IMR-90 (cell line): Measurements from ENCODE around the gene CAMKMT.

Experiments
- BHLHE40 ChIP-seq: fragments of 150-350 bp; IDR thresholded peaks from 2 replicates; pipeline ENCODE4 v1.6.1; 2016; ENCODE audit warnings: mild to moderate bottlenecking, low read depth, low read length
- CEBPB ChIP-seq: IDR thresholded peaks from 2 replicates; pipeline ENCODE4 v1.6.1; 2012; ENCODE audit warnings: low read depth, low read length, improper control_type of control experiment
- CHD1 ChIP-seq: IDR thresholded peaks from 2 replicates; pipeline ENCODE4 v1.6.1; 2012; ENCODE audit warnings: low read depth, low read length, improper control_type of control experiment
- CTCF ChIP-seq: conservative IDR thresholded peaks from 2 replicates; pipeline ENCODE4 v1.5.1; 2012; ENCODE audit warnings: mild to moderate bottlenecking, low read depth, low read length, improper control_type of control experiment
- ELK1 ChIP-seq: fragments of 150-350 bp; IDR thresholded peaks from 2 replicates; pipeline ENCODE4 v1.6.1; 2016; ENCODE audit warnings: low read depth, mild to moderate bottlenecking, low read length, moderate library complexity, borderline replicate concordance
- FOS ChIP-seq: fragments of 150-350 bp; IDR thresholded peaks from 2 replicates; pipeline ENCODE4 v1.6.1; 2016; ENCODE audit warnings: low read depth, low read length
- MAFK ChIP-seq: IDR thresholded peaks from 2 replicates; pipeline ENCODE4 v1.6.1; 2012; ENCODE audit warnings: low read depth, low read length, improper control_type of control experiment
- POLR2A ChIP-seq: IDR thresholded peaks from 2 replicates; pipeline ENCODE4 v1.6.1; 2012; ENCODE audit warnings: mild to moderate bottlenecking, low read depth, low read length
- RAD21 ChIP-seq: IDR thresholded peaks from 2 replicates; pipeline ENCODE4 v1.6.1; 2012; ENCODE audit warnings: low read length, improper control_type of control experiment
- RCOR1 ChIP-seq: IDR thresholded peaks from 2 replicates; pipeline ENCODE4 v1.6.1; 2012; ENCODE audit warnings: mild to moderate bottlenecking, low read length, improper control_type of control experiment; ENCODE audit not compliant: insufficient replicate concordance
- RFX5 ChIP-seq: IDR thresholded peaks from 2 replicates; pipeline ENCODE4 v1.8.0; 2012; ENCODE audit warnings: low read depth, mild to moderate bottlenecking, low read length, moderate library complexity
- SMC3 ChIP-seq: fragments of 150-350 bp; IDR thresholded peaks from 2 replicates; pipeline ENCODE4 v1.6.1; 2016; ENCODE audit warnings: low read depth, mild to moderate bottlenecking, antibody characterized with exemption, low read length, moderate library complexity
- USF2 ChIP-seq: fragments of 150-350 bp; IDR thresholded peaks from 2 replicates; pipeline ENCODE4 v1.6.1; 2017; ENCODE audit warnings: mild to moderate bottlenecking, antibody characterized with exemption, low read length, low read depth

GRCh38 chr2:44692821-44693220, 331.1 kb downstream of the CAMKMT start:
- TF ChIP-seq CTCF (no peak), USF2 (no peak), POLR2A (no peak), BHLHE40 (no peak), RAD21 (no peak), MAFK (no peak), FOS (no peak), ELK1 (no peak), CEBPB (no peak), CHD1 (no peak), RFX5 (no peak), RCOR1 (no peak), SMC3 (no peak)
